Mesothelial cell of epicardium (in vitro differentiated cells): ENCODE measurements around the gene TRAF2. TPM values are rescaled to one million over a fixed set of nuclear protein-coding genes. Genes with fewer than 3 reads are reported as not detected.

ENCODE experiments used
- DNase-seq, 2 experiments: peaks; one replicate each; pipeline ENCODE4 v3.0.0; 2021; ENCODE audit warnings: low spot score in 2 of 2; ENCODE audit not compliant: unreplicated experiment in 2 of 2
- H3K27ac Mint-ChIP-seq: 2 replicates; pipeline ENCODE4 v1.8.0; 2021; ENCODE audit warnings: mixed read lengths
- H3K27me3 Mint-ChIP-seq: 2 replicates; pipeline ENCODE4 v1.8.0; 2021; ENCODE audit warnings: low read depth, mixed read lengths
- H3K36me3 Mint-ChIP-seq: 2 replicates; pipeline ENCODE4 v1.8.0; 2021; ENCODE audit warnings: mixed read lengths
- H3K4me1 Mint-ChIP-seq: 2 replicates; pipeline ENCODE4 v1.8.0; 2021; ENCODE audit warnings: mixed read lengths
- H3K4me3 Mint-ChIP-seq: 2 replicates; pipeline ENCODE4 v1.8.0; 2021; ENCODE audit warnings: mild to moderate bottlenecking, moderate library complexity, mixed read lengths
- H3K9me3 Mint-ChIP-seq: 2 replicates; pipeline ENCODE4 v1.8.0; 2021; ENCODE audit warnings: mixed read lengths
- total RNA-seq: library from RNA; stranded (reverse); gene quantifications from 3 replicates; pipeline ENCODE4 v1.2.1, GENCODE V29; 2021
- TF ChIP-seq, protein P1 (sequence below): fragments of 200-600 bp; sonication (generic); IDR thresholded peaks from one replicate; pipeline ENCODE4 v1.5.0; 2021; ENCODE audit warnings: antibody characterized with exemption; ENCODE audit not compliant: unreplicated experiment

Gene TRAF2
- total RNA-seq, 1 donor from 2014 or later, result 17.4 TPM

DNA sequence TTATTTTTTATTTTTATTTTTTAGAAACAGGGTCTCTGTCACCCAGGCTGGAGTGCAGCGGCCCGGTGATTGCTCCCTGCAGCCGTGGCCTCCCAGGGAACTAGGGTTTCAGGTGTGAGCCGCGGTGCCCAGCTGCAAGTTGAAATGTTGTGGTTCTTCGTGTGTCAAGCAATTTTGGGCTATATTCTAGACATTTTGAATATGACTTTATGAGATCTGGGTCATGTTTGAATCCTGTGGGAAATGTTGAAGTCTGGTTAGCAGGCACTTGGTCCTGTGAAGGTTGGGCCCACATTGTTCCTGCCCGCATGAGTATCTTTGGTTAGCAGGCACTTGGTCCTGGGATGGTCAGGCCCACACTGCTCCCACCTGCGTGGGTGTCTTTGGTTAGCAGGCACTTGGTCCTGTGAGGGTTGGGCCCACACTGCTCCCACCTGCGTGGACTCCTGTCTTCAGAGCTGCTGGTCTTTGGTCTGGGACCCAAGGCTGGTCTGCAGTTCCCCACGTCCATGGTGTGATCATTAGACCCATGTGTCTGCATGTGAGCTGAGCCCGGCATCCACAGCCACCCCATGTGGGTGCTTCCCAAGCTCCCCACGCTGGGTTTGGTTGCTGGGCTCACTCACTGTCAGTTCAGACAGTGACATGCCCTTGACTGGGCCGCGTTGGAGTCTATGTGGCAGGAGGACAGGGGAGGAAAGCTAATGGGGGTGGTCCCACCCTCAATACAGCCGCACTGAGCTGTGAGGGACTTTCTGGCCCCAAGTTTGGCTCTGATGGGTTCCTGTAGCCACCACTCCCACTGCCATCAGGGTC is 51.1 kb downstream of the TRAF2 start:
- Mint-ChIP-seq H3K36me3 (peaks cover 38% of the 10 kb centered on the region), H3K4me3 (no peak overlapping the region)

DNA sequence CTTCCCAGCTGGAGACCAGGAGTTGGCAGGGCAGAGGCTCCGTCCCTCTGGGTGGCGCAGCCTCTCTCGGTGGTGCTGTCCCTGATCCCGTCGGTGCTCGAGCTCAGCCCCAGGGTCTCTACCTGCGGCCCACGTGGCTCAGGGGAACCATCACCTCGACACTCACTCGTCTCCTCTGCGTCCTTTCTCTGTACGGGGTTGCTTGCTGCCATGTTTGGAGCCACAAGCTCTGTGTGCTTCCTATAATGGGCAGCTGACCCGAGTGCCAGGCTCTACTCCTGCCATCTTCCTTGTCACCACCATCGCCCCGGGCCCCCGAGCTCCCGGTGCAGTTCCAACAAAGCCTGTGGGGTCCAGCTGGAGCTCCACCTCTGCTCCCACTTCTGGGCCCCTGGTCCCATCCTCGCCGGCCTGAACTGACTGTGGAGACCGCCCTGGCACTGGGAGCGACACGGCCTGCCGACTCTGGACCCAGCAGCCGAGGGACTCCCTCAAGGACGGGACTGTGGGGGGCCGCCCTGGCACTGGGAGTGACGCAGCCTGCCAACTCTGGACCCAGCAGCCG is 53.2 kb downstream of the TRAF2 start:
- Mint-ChIP-seq H3K36me3 (peaks cover 26% of the 10 kb centered on the region), H3K4me1 (no peaks in the 10 kb centered on the region), H3K27ac (no peak overlapping the region), H3K9me3 (no peaks in the 10 kb centered on the region), H3K4me3 (no peak overlapping the region), H3K27me3 (no peaks in the 10 kb centered on the region)
- TF ChIP-seq, protein P1, sequence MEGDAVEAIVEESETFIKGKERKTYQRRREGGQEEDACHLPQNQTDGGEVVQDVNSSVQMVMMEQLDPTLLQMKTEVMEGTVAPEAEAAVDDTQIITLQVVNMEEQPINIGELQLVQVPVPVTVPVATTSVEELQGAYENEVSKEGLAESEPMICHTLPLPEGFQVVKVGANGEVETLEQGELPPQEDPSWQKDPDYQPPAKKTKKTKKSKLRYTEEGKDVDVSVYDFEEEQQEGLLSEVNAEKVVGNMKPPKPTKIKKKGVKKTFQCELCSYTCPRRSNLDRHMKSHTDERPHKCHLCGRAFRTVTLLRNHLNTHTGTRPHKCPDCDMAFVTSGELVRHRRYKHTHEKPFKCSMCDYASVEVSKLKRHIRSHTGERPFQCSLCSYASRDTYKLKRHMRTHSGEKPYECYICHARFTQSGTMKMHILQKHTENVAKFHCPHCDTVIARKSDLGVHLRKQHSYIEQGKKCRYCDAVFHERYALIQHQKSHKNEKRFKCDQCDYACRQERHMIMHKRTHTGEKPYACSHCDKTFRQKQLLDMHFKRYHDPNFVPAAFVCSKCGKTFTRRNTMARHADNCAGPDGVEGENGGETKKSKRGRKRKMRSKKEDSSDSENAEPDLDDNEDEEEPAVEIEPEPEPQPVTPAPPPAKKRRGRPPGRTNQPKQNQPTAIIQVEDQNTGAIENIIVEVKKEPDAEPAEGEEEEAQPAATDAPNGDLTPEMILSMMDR, result no peak
- DNase-seq, result no peak

More for the DNA sequence above, 51.1 kb downstream of the TRAF2 start:
- H3K9me3 Mint-ChIP-seq, result peaks cover 7% of the 10 kb centered on the region
- H3K27me3 Mint-ChIP-seq, result no peaks in the 10 kb centered on the region
- H3K4me1 Mint-ChIP-seq, result no peaks in the 10 kb centered on the region
- TF ChIP-seq, protein P1, result no peak
- no peak for DNase-seq
- no peak overlapping the region for H3K27ac Mint-ChIP-seq

DNA sequence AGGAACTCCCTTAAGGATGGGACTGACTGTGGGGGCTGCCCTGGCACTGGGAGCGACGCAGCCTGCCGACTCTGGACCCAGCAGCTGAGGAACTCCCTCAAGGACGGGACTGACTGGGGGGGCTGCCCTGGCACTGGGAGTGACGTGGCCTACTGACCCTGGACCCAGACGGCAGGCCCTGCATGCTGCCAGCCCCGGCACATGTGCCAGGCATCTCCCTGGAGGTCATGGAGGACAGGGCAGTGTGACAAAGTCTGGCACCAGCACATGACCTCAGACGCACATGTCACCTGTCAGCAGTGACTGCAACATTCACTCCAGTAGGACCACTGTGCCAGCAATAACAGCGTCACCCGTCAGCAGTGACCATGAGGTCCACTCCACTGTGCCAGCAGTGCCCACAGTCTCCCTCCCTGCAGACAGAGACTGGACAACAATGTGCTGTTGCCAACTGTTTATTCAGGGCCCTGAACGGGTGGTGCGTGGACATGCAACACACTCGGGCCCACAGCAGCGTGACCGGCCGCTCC is 53.7 kb downstream of the TRAF2 start:
- H3K27me3 Mint-ChIP-seq, result no peaks in the 10 kb centered on the region
- H3K36me3 Mint-ChIP-seq, result peaks cover 26% of the 10 kb centered on the region
- peaks cover 3% of the 10 kb centered on the region for H3K4me1 Mint-ChIP-seq
- no peaks in the 10 kb centered on the region for H3K9me3 Mint-ChIP-seq
- H3K27ac Mint-ChIP-seq, result no peak overlapping the region
- no peak overlapping the region for H3K4me3 Mint-ChIP-seq
- TF ChIP-seq, protein P1, result no peak
- DNase-seq, result no peak

DNA sequence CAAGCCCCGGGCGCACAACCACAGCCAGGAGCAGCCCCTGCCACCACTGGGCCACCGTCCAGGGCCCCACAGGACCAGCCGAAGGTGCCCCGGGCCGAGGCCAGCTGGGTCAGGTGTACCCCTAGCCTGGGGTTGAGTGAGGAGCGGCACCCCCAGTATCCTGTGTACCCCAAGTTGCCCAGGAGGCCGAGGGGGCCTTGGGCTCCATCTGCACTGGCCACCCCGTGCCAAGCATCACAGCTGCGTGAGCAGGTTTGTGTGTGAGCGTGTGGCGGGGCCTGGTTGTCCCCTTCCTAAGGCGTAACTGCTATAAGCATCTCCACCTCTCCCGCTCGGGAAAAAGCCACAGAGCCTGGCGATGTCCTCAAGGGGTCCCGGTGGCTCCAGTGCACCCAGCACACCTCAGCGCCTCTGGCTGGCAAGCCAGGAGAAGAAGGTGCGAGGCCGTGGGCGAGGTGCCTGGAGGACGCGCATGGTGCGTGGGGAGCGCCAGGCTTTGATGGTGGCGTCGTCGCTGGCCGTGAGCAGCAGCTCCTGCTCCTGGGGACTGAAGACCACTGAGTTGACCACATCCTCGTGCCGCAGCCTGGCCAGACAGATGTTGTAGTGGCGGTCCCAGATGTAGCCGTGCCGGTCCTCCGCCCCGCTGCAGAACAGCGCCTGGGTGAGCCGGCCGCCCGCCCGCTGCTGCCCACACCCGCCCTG is 54.4 kb downstream of the TRAF2 start:
- H3K27ac Mint-ChIP-seq, result no peak overlapping the region
- no peaks in the 10 kb centered on the region for H3K27me3 Mint-ChIP-seq
- TF ChIP-seq, protein P1, result no peak
- no peak for DNase-seq
- H3K36me3 Mint-ChIP-seq, result peaks cover 26% of the 10 kb centered on the region
- H3K9me3 Mint-ChIP-seq, result no peaks in the 10 kb centered on the region
- H3K4me3 Mint-ChIP-seq, result no peak overlapping the region
- H3K4me1 Mint-ChIP-seq, result peaks cover 3% of the 10 kb centered on the region

DNA sequence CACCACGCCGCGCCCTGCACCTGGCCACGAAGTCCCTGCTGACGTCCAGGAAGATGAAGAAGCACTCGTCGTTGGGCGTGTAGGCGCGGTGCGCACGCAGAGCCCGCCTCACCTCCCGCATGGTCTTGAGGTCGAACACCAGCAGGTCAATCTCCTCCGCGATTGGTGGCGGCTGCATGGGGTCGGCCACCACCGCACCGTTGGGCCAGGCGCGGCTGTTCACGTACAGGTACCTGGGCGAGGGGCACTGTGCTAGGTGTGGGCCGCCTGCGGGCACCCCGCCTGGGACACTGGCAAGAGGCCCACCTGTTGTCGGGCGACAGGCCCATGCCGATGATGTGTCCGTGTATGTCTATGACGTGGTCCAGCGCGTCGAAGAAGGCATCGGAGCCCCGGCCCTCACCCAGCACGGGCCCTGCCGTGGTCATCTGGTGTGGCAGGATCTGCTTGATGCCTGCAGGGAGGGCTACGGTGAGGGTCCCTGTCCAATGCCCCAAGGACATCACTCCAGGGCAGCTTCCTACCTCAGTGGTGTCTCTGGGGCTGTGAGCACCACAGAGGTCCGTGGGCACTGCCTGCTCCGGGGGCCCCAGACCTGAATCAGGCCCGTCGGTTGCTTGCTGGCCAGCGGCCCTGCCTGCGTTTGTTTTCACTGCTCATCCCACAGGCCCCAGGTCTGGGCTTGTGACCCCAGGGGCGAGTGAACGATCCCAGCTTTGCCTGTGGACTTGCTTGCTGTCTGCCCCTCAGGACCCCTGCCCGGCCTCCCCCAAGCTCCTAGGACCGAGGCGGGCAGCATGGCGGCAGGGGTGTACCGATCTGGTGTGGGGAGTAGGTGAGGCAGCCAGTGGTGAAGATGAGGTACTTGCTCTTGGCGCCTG is 55.2 kb downstream of the TRAF2 start:
- peaks cover 23% of the 10 kb centered on the region for H3K36me3 Mint-ChIP-seq
- TF ChIP-seq, protein P1, result no peak
- H3K27me3 Mint-ChIP-seq, result no peaks in the 10 kb centered on the region
- peaks cover 3% of the 10 kb centered on the region for H3K4me1 Mint-ChIP-seq
- no peaks in the 10 kb centered on the region for H3K9me3 Mint-ChIP-seq
- H3K4me3 Mint-ChIP-seq, result peak overlapping the region; percentile 20
- DNase-seq, result no peak
- no peak overlapping the region for H3K27ac Mint-ChIP-seq
